ENCODE results near the gene FBXO10.
A peak's percentile ranks its signal among the peaks of the same experiment; 100 is the strongest.

FBXO10 gene

DNA sequence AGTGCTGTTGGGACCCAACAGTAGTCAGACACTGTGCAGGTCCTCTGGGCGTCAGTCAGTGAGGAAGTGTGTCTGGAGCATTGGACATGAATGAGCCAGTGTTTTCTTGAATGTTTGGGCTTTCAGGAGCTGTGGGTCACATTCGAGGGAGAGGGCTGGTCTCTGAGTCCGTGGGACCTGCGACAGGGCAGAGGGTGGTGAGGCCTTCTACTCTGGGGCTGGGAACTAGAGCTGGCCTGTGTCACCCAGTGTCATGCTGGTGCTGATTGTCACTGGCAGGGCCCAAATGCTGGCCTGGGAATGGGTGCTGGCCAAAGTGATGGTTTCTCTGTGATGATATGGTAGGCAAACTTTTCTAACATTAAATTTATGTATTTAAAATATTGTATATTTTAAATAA is 80.2 kb downstream of the FBXO10 start:
- TF ChIP-seq, protein P1, sequence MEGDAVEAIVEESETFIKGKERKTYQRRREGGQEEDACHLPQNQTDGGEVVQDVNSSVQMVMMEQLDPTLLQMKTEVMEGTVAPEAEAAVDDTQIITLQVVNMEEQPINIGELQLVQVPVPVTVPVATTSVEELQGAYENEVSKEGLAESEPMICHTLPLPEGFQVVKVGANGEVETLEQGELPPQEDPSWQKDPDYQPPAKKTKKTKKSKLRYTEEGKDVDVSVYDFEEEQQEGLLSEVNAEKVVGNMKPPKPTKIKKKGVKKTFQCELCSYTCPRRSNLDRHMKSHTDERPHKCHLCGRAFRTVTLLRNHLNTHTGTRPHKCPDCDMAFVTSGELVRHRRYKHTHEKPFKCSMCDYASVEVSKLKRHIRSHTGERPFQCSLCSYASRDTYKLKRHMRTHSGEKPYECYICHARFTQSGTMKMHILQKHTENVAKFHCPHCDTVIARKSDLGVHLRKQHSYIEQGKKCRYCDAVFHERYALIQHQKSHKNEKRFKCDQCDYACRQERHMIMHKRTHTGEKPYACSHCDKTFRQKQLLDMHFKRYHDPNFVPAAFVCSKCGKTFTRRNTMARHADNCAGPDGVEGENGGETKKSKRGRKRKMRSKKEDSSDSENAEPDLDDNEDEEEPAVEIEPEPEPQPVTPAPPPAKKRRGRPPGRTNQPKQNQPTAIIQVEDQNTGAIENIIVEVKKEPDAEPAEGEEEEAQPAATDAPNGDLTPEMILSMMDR (IDR thresholded peaks at IDR 0.05; ENCODE audit: low read depth, low read length) = no peak
- H3K4me3 ChIP-seq (ENCODE audit: low read depth, low read length) = no peak overlapping the region

DNA sequence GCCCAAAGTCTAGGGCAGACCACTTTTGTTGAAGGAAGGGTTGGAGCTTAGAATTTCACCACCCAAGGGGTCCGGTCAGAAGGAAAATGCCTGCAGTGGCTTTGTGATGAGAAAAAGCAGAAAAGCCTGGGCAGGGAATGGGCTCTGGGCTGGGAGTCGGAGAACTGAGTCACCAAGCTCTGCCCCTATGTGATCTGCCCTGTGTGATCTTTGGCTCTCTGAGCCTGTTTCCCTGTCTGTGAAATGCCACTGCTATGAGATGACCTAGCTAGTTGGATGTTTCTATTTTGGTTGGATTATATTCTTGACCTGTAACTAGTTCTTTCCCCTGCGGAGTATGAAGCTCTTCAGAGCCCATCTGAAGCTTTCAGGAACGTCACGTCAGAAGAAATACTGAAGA is 80.6 kb downstream of the FBXO10 start:
- TF ChIP-seq, protein P1 (IDR thresholded peaks at IDR 0.05; ENCODE audit: low read depth, low read length) = no peak
- H3K4me3 ChIP-seq (ENCODE audit: low read depth, low read length) = no peak overlapping the region

DNA sequence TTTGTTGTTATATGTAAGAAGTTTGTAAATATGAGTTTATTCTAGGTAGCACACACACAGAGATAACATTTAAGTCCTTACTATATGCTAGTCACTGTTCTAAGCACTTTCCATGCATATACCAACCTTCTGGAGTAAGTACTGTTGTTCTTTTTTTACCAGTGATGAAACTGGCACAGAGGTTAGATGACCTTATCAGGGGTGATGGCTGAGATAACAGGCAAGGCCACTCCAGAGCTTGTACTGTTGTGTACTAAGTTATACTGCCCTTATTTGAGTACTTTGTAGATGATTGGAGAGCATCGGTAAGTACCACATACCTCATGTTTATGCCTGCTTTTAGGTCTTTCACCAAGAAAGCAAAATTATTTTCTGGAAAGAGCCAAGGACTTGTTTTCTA is 84.2 kb downstream of the FBXO10 start:
- H3K4me3 ChIP-seq (ENCODE audit: low read depth, low read length) = no peak overlapping the region
- TF ChIP-seq, protein P1 (IDR thresholded peaks at IDR 0.05; ENCODE audit: low read depth, low read length) = no peak

DNA sequence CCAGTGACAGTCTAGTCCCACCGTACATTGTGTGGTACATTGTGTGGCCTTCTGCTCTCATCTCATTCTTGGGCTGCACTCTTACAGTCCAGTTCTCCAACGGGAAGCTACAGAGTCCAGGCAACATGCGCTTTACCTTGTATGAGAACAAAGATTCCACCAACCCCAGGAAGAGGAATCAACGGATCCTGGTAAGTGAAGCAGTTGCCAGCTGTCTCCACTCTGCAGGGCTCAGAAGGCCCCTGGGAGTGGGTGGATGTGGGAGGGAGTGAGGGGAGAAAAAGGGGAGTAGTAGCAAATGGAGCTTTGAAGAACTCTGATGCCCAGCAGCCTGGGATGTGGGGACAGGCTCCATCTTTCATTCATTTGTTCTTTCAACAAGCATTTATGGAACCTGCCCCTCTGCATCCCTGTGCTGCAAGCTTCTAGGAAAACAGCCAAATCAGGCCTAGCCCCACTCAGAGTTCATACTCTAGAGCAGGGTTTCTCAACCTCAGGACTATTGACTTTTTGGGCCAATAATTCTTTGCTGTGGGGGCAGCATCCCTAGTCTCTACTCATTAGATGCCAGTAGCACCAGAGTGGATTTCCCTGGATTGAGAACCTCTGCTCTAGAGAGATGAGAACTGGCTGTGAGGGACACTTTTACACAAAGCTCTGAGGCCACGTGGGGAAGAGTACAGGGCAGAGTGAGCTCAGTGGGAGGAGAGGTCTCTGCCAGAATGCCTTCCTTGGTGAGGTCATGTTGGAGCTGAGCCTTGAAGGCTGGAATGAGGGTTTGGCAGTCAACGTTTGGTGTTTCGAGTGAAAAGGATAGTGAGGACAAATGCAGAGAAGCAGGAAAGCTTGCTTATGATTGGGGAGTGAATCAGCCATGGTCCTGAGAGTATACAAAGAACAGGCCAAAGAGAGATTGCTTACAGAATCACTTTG is 89.3 kb downstream of the FBXO10 start:
- TF ChIP-seq, protein P1 (IDR thresholded peaks at IDR 0.05; ENCODE audit: low read depth, low read length) = no peak

DNA sequence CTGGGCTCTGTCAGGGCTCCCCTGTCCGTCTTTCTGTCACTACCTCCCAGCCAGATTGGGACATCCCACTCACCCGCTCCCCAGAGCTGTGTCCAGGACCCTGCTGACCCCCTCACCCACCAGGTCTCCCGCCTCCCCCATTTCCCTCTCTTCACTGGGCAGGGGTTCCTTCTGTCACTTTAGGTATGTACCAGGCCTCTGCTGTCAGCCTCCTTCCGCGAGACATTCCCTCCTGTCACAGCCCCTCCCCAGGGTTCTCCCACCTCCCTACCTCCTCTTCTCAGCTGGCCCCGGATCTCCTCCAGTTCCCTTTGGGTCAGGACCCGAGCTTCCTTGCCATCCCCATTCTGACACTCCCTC is 89.9 kb downstream of the FBXO10 start:
- TF ChIP-seq, protein P1 (IDR thresholded peaks at IDR 0.05; ENCODE audit: low read depth, low read length) = no peak
- H3K4me3 ChIP-seq (ENCODE audit: low read depth, low read length) = peak overlapping the region; percentile 88

More for the DNA sequence above, 89.3 kb downstream of the FBXO10 start:
- peak overlapping the region; percentile 88 for H3K4me3 ChIP-seq (ENCODE audit: low read depth, low read length)

DNA sequence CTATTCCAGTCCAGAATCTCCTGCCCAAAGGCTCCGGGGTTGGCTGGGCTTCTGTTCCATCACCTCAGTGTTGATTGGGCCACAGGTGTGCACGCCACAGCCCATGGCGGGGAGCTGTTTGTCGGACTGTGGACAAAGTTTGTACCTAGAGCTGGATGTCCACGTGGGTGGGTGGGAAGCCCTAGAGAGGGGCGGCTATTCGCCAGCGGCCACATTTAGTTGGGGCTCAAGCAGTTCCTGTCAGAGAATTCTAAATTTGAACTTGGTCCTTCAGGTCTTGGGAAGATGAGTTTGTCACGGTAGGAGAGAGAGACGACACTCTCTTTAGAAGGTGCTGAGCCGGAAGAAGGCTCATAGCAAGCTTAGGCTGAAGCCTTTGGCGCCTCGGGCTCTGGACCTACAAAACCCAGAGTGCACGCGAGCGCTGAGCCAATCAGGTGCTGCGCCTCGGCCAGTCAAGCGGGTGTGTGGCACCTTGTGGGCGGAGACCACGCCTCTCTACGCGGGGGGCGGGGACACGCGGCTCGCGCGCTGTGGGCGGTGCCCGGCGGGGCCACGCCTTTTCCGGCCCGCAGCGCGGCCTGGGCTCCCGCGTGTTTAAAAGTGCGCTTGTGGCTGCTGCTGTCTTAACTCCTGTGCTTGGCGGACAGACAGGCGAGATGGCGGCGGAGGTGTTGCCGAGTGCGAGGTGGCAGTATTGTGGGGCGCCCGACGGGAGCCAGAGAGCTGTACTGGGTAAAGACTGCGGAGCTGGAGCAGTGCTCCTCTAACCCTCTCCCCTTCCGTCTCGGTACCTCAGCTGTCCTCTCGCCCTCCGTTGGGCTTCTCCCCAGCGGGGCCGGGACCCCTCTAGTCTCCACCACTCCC is 90.6 kb downstream of the FBXO10 start, which contains the start of gene POLR1E:
POLR1E (plus strand) TSS at position 560 of the 867 bp plus-strand sequence; CDS start at position 660, 100 bp downstream.
- TF ChIP-seq, protein P1 (IDR thresholded peaks at IDR 0.05; ENCODE audit: low read depth, low read length) = no peak
- peak within 1 kb of the TSS; percentile 88 for H3K4me3 ChIP-seq (ENCODE audit: low read depth, low read length)

All from WI38 (cell line).